Measurements from ENCODE around the gene CYFIP1.

The CYFIP1 gene

GRCh38 chr15:22911306-22911705 is 68.9 kb downstream of the CYFIP1 start:
- DNase-seq (ENCODE audit: insufficient read length) = no peak
- no peak for FAIRE-seq
- no peak for TF ChIP-seq TAF1 (IDR thresholded peaks at IDR 0.05; ENCODE audit: borderline replicate concordance, low read depth, low read length)
- no peak for TF ChIP-seq POLR2AphosphoS5 (IDR thresholded peaks at IDR 0.05; ENCODE audit: low read depth, low read length)
- no peak for TF ChIP-seq POLR2A (IDR thresholded peaks at IDR 0.05; ENCODE audit: low read depth, low read length)

GRCh38 chr15:22908830-22909229 is 71.3 kb downstream of the CYFIP1 start:
- no peak for FAIRE-seq
- no peak for DNase-seq (ENCODE audit: insufficient read length)
- TF ChIP-seq POLR2A (IDR thresholded peaks at IDR 0.05; ENCODE audit: low read depth, low read length) (no peak), POLR2AphosphoS5 (IDR thresholded peaks at IDR 0.05; ENCODE audit: low read depth, low read length) (no peak), TAF1 (IDR thresholded peaks at IDR 0.05; ENCODE audit: borderline replicate concordance, low read depth, low read length) (no peak)

- FAIRE-seq (no peak), DNase-seq (ENCODE audit: insufficient read length) (no peak)
- no peak for TF ChIP-seq TAF1 (IDR thresholded peaks at IDR 0.05; ENCODE audit: borderline replicate concordance, low read depth, low read length)
- TF ChIP-seq POLR2A (IDR thresholded peaks at IDR 0.05; ENCODE audit: low read depth, low read length) = no peak
These were observed 72.8 kb downstream of the CYFIP1 start for GRCh38 chr15:22907161-22907950.

GRCh38 chr15:22904736-22905135 is 75.4 kb downstream of the CYFIP1 start:
- FAIRE-seq (no peak), DNase-seq (ENCODE audit: insufficient read length) (no peak)
- TF ChIP-seq TAF1 (IDR thresholded peaks at IDR 0.05; ENCODE audit: borderline replicate concordance, low read depth, low read length) (no peak), POLR2AphosphoS5 (IDR thresholded peaks at IDR 0.05; ENCODE audit: low read depth, low read length) (no peak), POLR2A (IDR thresholded peaks at IDR 0.05; ENCODE audit: low read depth, low read length) (no peak)

GRCh38 chr15:22903961-22904534 is 76.1 kb downstream of the CYFIP1 start:
- FAIRE-seq = no peak
- DNase-seq (ENCODE audit: insufficient read length) = no peak
- no peak for TF ChIP-seq POLR2AphosphoS5 (IDR thresholded peaks at IDR 0.05; ENCODE audit: low read depth, low read length)
- no peak for TF ChIP-seq POLR2A (IDR thresholded peaks at IDR 0.05; ENCODE audit: low read depth, low read length)
- TF ChIP-seq TAF1 (IDR thresholded peaks at IDR 0.05; ENCODE audit: borderline replicate concordance, low read depth, low read length) = no peak

- TF ChIP-seq TAF1 (IDR thresholded peaks at IDR 0.05; ENCODE audit: borderline replicate concordance, low read depth, low read length) (no peak), POLR2A (IDR thresholded peaks at IDR 0.05; ENCODE audit: low read depth, low read length) (no peak)
- FAIRE-seq = no peak
These were observed 76.7 kb downstream of the CYFIP1 start for GRCh38 chr15:22903427-22903826.

GRCh38 chr15:22902981-22903380 is 77.2 kb downstream of the CYFIP1 start:
- DNase-seq (ENCODE audit: insufficient read length) (no peak), FAIRE-seq (no peak)
- TF ChIP-seq POLR2AphosphoS5 (IDR thresholded peaks at IDR 0.05; ENCODE audit: low read depth, low read length) (no peak), TAF1 (IDR thresholded peaks at IDR 0.05; ENCODE audit: borderline replicate concordance, low read depth, low read length) (no peak), POLR2A (IDR thresholded peaks at IDR 0.05; ENCODE audit: low read depth, low read length) (no peak)

More at GRCh38 chr15:22903427-22903826, 76.7 kb downstream of the CYFIP1 start:
- DNase-seq (ENCODE audit: insufficient read length) = no peak

- FAIRE-seq (no peak), DNase-seq (ENCODE audit: insufficient read length) (no peak)
These were observed 77.6 kb downstream of the CYFIP1 start for GRCh38 chr15:22902578-22902977.

GRCh38 chr15:22902046-22902445 is 78.1 kb downstream of the CYFIP1 start:
- no peak for FAIRE-seq
- no peak for DNase-seq (ENCODE audit: insufficient read length)
- TF ChIP-seq TAF1 (IDR thresholded peaks at IDR 0.05; ENCODE audit: borderline replicate concordance, low read depth, low read length) (no peak), POLR2AphosphoS5 (IDR thresholded peaks at IDR 0.05; ENCODE audit: low read depth, low read length) (no peak), POLR2A (IDR thresholded peaks at IDR 0.05; ENCODE audit: low read depth, low read length) (no peak)

More at GRCh38 chr15:22902578-22902977, 77.6 kb downstream of the CYFIP1 start:
- TF ChIP-seq TAF1 (IDR thresholded peaks at IDR 0.05; ENCODE audit: borderline replicate concordance, low read depth, low read length) (no peak), POLR2AphosphoS5 (IDR thresholded peaks at IDR 0.05; ENCODE audit: low read depth, low read length) (no peak), POLR2A (IDR thresholded peaks at IDR 0.05; ENCODE audit: low read depth, low read length) (no peak)

- FAIRE-seq = no peak
These were observed 84.5 kb downstream of the CYFIP1 start for GRCh38 chr15:22895465-22896190.

GRCh38 chr15:22893881-22894280 is 86.3 kb downstream of the CYFIP1 start:
- no peak for TF ChIP-seq POLR2A (IDR thresholded peaks at IDR 0.05; ENCODE audit: low read depth, low read length)
- no peak for TF ChIP-seq POLR2AphosphoS5 (IDR thresholded peaks at IDR 0.05; ENCODE audit: low read depth, low read length)
- no peak for TF ChIP-seq TAF1 (IDR thresholded peaks at IDR 0.05; ENCODE audit: borderline replicate concordance, low read depth, low read length)
- DNase-seq (ENCODE audit: insufficient read length) (no peak), FAIRE-seq (no peak)

More at GRCh38 chr15:22895465-22896190, 84.5 kb downstream of the CYFIP1 start:
- no peak for TF ChIP-seq POLR2AphosphoS5 (IDR thresholded peaks at IDR 0.05; ENCODE audit: low read depth, low read length)
- TF ChIP-seq POLR2A (IDR thresholded peaks at IDR 0.05; ENCODE audit: low read depth, low read length) = no peak
- TF ChIP-seq TAF1 (IDR thresholded peaks at IDR 0.05; ENCODE audit: borderline replicate concordance, low read depth, low read length) = no peak
- no peak for DNase-seq (ENCODE audit: insufficient read length)
